GM19324 (cell line): ENCODE results near the gene ORC1.
"Not testable (repeated sequence)": the region's sequence is repeated elsewhere in the genome, so short reads cannot be mapped to it uniquely, and the experiment has no call there.

Experiments used
- ATAC-seq: cut with Tn5 transposase; IDR thresholded peaks from one replicate; pipeline ENCODE4 v1.9.1; 2021; ENCODE audit warnings: mild to moderate bottlenecking, moderate library complexity; ENCODE audit not compliant: unreplicated experiment, low FRiP score

ORC1 gene

DNA sequence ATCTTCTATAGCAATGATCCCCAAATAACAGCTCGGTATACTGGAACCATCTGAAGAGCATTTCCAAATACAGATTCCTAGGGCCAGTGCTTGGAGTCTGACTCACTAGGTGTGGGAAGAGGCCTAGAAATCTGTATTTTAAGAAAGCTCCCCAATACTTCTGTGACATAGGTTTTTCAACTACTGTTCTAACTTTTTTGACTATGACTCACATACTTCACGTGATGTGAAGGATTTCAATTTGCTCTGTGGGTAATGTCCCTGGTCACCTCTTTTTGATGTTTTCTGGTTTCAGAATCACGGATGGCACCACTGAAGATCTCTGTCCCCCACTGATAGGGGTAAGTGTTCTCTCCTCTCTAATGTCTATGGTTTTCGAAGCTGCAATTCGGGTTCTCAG, 11.0 kb downstream of the ORC1 start:
- no peak for ATAC-seq

DNA sequence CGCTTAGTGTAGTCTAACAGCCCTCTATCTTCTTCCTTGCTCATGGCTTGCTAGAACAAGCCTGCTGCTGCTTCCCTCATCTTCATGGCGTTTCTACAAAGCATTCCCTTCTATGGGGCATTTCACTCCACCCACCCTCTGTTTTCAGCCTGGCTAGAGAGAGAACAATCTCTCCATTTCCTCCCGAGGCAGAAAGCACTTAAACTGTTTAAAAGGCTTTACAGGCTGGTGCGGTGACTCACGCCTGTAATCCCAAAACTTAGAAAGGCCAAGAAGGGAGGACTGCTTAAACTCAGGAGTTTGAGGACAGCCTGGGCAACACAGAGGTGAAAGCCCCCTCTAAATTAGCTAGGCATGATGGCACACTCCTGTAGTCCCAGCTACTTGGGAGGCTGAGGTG, 17.8 kb downstream of the ORC1 start:
- no peak for ATAC-seq

GRCh38 chr1:52385376-52385775, 18.8 kb downstream of the ORC1 start:
- ATAC-seq, result no peak

- not testable (repeated sequence) for ATAC-seq
Measured at GRCh38 chr1:52369851-52370250, 34.4 kb downstream of the ORC1 start.

DNA sequence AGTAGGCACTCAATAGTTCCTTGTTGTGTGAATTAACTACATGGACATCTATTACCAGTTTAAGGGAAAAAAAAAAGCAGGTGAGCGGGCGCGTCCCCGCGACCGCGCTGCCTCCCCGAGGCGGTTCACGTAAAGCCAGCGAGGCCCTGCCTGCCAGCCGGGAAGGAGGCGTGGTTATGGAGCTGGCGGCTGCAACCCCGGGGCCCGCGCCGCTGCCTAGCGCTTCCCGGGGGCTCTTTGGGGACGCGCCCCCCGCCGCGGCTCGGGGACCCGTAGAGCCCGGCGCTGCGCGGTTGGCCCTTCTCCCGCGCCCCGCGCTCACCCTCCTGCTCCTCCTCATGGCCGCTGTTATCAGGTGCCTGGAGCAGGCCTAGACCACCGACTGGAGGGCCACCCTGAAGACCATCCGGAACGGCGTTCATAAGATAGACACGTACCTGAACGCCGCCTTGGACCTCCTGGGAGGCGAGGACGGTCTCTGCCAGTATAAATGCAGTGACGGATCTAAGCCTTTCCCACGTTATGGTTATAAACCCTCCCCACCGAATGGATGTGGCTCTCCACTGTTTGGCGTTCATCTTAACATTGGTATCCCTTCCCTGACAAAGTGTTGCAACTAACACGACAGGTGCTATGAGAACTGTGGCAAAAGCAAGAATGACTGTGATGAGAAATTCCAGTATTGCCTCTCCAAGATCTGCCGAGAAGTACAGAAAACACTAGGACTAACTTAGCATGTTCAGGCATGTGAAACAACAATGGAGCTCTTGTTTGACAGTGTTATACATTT, 35.6 kb downstream of the ORC1 start:
- ATAC-seq, result no peak

GRCh38 chr1:52367272-52367671, 37.0 kb downstream of the ORC1 start:
- ATAC-seq, result no peak

GRCh38 chr1:52366517-52366827, 37.8 kb downstream of the ORC1 start:
- ATAC-seq, result no peak

DNA sequence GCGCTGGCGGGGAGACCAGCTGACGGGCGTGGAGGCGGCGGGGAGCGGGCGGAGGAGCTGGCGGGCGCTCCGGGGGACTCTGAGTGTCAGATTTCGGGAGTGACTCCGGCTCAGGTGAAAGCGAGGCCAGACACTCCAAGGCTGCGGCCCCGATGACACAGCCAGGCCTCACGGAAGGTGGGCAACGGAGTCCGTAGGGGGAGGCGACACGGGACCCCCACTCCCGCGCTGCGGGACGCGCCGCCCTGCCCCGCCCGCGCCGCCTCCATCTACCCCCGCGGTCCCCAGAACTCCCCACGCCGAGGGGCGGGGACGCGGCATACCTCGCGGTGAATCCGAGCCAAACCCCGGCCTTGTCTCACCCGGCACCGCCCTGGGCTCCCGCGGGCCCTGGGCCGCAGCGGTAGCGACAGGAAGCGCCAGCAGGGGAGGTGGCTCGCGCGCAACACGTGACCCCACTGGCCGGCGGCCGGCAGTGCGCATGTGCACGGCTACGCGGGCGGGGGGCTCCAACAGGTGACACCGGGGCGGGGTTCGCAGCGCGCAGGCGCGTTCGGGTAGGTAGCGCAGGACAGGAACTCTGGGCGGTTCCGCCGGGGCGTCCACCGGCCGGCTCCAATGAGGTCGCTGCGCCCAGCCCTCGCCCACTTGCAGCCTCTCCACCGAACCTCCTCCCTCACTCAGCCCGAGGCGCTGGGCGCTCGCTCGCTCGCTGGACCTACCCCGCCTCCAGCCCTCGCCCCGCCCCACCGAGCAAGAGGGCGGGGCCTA, 38.3 kb downstream of the ORC1 start, which contains the start of gene CC2D1B:
Gene CC2D1B, minus strand, starts transcription at position 460 of the 771 bp plus-strand sequence. CDS start 1,585 bp downstream, outside the sequence.
- peak; percentile 95 for ATAC-seq

GRCh38 chr1:52365071-52365745, 39.0 kb downstream of the ORC1 start:
- no peak for ATAC-seq

- ATAC-seq, result no peak
Measured at GRCh38 chr1:52364235-52364839, 39.9 kb downstream of the ORC1 start.

DNA sequence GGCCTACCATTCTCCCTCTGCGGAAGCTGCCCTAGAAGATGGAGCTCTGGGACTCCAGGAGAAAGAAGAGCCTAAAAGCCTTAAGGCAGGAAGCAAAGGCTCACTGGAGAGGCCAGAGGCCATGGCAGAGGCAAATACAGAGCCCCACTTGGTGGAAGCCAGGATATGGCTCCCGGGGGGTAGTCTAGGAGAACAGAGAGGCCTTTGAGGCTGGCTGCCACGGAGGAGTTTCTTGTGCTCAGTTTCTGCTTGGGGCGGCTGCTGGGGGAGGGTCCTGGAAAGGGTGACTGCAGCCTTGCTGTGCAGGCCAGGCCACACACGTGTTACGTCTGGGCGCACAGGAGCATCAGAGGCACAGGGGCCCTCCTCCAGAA, 43.6 kb downstream of the ORC1 start:
- ATAC-seq, result no peak

GRCh38 chr1:52359676-52360594, 44.3 kb downstream of the ORC1 start:
- ATAC-seq, result no peak

DNA sequence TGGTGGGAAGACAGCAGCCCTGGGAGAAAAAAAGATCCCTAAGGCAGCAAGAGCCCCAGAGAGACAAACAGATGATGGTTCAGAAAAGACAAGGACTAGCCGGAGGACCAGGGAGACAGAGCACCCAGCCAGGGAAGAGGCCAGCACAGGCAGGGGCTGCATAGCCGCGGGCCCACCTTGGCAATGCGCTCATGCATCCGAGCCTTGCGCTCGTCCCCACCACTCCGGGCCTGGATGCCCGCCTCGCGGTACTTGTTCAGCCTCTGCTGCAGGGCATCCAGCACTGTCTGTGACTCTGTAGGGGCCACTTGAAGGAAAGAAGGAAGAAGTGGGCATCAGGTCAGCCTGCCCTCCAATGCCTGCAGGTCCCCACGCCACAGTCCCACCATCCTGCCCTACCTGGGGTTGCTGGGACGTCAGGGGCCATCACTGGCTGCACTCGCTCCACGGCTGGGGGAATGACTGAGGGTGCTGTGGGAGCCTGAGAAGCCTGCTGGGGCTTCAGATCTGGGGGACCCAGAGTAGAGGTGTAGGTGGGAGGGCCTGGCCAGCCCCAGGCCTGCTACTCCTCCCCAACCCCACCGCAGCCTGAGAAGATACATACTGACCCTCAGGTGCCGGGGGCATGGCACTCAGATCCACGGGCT, 45.2 kb downstream of the ORC1 start:
- ATAC-seq, result no peak

GRCh38 chr1:52357397-52357796, 46.8 kb downstream of the ORC1 start:
- no peak for ATAC-seq

GRCh38 chr1:52356818-52357355, 47.3 kb downstream of the ORC1 start:
- ATAC-seq, result no peak

DNA sequence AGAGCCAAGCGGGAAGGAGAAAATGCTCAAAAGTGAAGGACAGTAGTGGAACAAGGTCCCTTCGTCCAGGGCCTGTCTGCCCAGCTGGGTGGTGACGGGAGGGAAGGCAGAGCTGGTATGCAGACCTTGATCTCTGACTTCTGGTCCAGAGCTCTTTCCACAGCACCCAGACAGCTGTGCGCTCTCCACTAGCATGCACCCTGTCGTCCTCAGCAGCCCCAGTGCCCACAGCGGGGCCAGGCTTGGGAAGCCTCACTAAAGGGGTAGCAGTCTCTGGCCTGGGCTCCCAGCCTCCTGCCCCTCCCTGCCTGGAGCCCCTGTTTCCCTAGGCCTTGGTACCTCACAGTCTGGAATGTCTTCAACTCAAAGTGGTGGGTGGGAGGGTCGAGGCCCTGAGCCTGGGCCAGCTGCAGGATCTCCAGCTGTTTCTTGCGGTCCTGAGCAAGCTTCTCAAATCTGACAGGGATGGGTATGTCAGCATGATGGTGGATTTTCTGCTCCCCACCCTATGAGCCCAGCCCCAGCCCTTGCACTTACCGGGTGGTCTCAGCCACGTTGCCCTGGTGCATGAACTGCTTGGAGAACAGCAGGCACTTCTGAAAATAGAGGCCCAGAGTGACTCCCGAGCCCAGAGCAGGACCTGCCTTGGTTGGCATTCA, 48.2 kb downstream of the ORC1 start:
- ATAC-seq, result no peak

GRCh38 chr1:52355436-52355835, 48.8 kb downstream of the ORC1 start:
- no peak for ATAC-seq

DNA sequence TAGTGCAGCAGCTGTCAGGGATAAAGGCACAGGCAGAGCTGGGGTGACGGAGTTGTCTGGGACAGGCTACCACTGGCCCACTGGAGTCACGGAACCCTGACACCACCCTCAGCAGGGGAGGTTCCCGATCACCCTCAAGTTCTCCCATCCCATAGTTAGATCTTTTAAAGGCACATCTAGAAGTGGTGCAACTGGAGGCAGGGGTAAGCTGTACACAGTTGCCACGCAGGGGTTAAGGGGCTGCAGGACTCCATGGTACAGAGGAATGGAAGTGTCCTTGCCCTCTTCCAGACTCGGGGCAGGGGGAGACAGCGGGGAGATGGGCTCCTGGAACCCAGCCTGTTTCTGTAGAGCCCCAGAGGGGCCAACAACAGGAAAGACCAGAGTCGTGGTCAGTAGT, 51.5 kb downstream of the ORC1 start:
- ATAC-seq, result no peak
